Liver (tissue), 3 donors: ENCODE measurements around the gene HAVCR1.

Experiments used
- ATF3 ChIP-seq: IDR thresholded peaks from 2 replicates; pipeline ENCODE4 v1.6.1; 2016; ENCODE audit warnings: antibody characterized with exemption
- GABPA ChIP-seq, 2 donors: IDR thresholded peaks in 1 of 2; conservative IDR thresholded peaks in 1 of 2; 2 replicates each; pipeline ENCODE4 v1.6.1; 2016; ENCODE audit warnings: antibody characterized with exemption in 2 of 2, mild to moderate bottlenecking in 1 of 2, moderate library complexity in 1 of 2
- HNF4A ChIP-seq, 2 donors: conservative IDR thresholded peaks; 2 replicates each; pipeline ENCODE4 v1.6.1; 2016; ENCODE audit warnings: antibody characterized with exemption in 2 of 2, mild to moderate bottlenecking in 2 of 2
- JUND ChIP-seq, 2 donors: IDR thresholded peaks; 2 replicates each; pipeline ENCODE4 v1.6.1; 2016; ENCODE audit warnings: antibody characterized with exemption in 2 of 2
- NR2F2 ChIP-seq: IDR thresholded peaks from 2 replicates; pipeline ENCODE4 v1.6.1; 2016; ENCODE audit warnings: antibody characterized with exemption
- RAD21 ChIP-seq, 2 donors: IDR thresholded peaks; 2 replicates each; pipeline ENCODE4 v1.6.1; 2016; ENCODE audit warnings: antibody characterized with exemption in 2 of 2, mild to moderate bottlenecking in 2 of 2
- RXRA ChIP-seq, 2 donors: IDR thresholded peaks; 2 replicates each; pipeline ENCODE4 v1.6.1; 2017 to 2018; ENCODE audit warnings: antibody characterized with exemption in 2 of 2, mild to moderate bottlenecking in 1 of 2
- SP1 ChIP-seq: IDR thresholded peaks from 2 replicates; pipeline ENCODE4 v1.6.1; 2018; ENCODE audit warnings: antibody characterized with exemption, mild to moderate bottlenecking
- TAF1 ChIP-seq: conservative IDR thresholded peaks from 2 replicates; pipeline ENCODE4 v1.6.1; 2016; ENCODE audit warnings: antibody characterized with exemption, mild to moderate bottlenecking
- YY1 ChIP-seq: IDR thresholded peaks from 2 replicates; pipeline ENCODE4 v1.6.1; 2016; ENCODE audit warnings: antibody characterized with exemption, mild to moderate bottlenecking
- TF ChIP-seq, protein P1 (sequence below): fragments of 150-350 bp; IDR thresholded peaks from 2 replicates; pipeline ENCODE4 v1.5.1; 2017; ENCODE audit warnings: improper control_type of control experiment, low read depth, low read length; ENCODE audit not compliant: missing input control
- TF ChIP-seq, protein P2 (sequence below): IDR thresholded peaks from 2 replicates; pipeline ENCODE4 v1.6.1; 2016; ENCODE audit warnings: antibody characterized with exemption
- donor health status: healthy.
- donor health status: healthy.

DNA sequence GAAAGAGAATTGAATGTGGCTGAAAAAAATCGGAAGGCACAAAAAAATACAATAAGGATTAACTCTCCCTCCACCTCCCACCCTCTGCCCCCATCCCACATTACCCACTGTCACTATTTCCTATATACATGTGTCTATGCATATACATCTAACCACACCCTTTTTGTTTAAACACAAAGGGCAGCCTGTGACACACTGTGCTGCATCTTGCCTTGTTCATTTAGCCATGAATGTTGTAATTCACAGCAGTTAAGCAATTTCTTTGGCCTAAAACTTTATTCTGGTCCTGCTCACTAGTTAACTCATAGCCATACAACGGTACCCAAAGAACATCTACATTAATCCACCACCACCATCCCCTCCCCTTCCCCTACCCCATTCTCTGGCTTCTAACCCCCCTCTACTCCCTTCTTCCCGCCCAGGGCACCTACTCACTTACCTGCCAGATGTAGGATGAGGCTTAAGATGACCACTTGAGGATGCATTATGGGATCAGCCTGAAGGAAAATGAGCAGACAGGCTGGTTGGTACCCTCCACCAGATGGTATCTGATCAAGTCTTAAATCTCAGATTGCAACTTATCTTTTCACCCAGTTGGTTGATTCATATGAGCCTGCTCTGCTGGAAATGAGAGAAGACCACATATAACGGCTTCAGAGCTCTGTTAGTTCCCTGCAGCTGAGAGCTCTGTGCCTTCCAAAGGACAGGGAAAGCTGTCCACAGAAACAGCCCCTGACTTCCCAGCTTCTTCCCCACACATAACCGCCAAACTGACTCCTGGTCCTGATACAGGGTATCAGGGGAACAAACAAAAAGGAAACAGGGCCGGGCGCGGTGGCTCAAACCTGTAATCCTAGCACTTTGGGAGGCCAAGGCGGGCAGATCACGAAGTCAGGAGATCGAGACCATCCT, 1.2 kb downstream of the HAVCR1 start:
- TF ChIP-seq, protein P1, sequence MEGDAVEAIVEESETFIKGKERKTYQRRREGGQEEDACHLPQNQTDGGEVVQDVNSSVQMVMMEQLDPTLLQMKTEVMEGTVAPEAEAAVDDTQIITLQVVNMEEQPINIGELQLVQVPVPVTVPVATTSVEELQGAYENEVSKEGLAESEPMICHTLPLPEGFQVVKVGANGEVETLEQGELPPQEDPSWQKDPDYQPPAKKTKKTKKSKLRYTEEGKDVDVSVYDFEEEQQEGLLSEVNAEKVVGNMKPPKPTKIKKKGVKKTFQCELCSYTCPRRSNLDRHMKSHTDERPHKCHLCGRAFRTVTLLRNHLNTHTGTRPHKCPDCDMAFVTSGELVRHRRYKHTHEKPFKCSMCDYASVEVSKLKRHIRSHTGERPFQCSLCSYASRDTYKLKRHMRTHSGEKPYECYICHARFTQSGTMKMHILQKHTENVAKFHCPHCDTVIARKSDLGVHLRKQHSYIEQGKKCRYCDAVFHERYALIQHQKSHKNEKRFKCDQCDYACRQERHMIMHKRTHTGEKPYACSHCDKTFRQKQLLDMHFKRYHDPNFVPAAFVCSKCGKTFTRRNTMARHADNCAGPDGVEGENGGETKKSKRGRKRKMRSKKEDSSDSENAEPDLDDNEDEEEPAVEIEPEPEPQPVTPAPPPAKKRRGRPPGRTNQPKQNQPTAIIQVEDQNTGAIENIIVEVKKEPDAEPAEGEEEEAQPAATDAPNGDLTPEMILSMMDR = no peak
- TF ChIP-seq, protein P2, sequence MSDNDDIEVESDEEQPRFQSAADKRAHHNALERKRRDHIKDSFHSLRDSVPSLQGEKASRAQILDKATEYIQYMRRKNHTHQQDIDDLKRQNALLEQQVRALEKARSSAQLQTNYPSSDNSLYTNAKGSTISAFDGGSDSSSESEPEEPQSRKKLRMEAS = no peak
- TF ChIP-seq YY1 (no peak), HNF4A (conservative IDR thresholded peaks at IDR 0.05) (no peak), RAD21 (IDR thresholded peaks at IDR 0.05) (no peak), NR2F2 (no peak), RXRA (IDR thresholded peaks at IDR 0.05) (no peak), ATF3 (no peak), JUND (IDR thresholded peaks at IDR 0.05) (no peak), GABPA (IDR thresholded peaks at IDR 0.05 in 1 of 2, conservative IDR thresholded peaks at IDR 0.05 in 1 of 2) (no peak), TAF1 (no peak), SP1 (no peak)
